HG02884 (cell line): ENCODE results near the gene SELENOV.

Experiments used
- ATAC-seq: cut with Tn5 transposase; IDR thresholded peaks from one replicate; pipeline ENCODE4 v1.9.1; 2021; ENCODE audit warnings: mild to moderate bottlenecking, moderate library complexity; ENCODE audit not compliant: unreplicated experiment

Gene SELENOV

GRCh38 chr19:39518458-39518857 lies 3.5 kb downstream of the SELENOV start:
- ATAC-seq: no peak

- no peak for ATAC-seq
These were observed 4.0 kb downstream of the SELENOV start for GRCh38 chr19:39518975-39519374.

GRCh38 chr19:39520541-39521484 lies 5.9 kb downstream of the SELENOV start:
- ATAC-seq: no peak

DNA sequence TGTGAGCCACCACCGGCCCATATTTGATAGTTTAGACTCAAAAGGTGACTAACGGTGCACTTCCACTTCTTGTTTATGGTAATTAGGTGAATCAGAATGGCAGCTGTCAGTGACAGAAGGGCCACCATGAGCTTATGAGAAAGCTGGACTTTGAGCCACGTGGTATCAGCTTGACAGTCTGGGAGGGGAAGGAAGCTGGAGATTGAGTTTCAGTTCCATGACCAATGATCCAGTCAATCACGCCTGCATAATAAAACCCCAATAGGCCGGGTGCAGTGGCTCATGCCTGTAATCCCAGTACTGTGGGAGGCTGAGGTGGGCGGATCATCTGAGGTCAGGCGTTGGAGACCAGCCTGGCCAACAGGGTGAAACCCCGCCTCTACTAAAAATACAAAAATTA lies 9.6 kb downstream of the SELENOV start:
- no peak for ATAC-seq

DNA sequence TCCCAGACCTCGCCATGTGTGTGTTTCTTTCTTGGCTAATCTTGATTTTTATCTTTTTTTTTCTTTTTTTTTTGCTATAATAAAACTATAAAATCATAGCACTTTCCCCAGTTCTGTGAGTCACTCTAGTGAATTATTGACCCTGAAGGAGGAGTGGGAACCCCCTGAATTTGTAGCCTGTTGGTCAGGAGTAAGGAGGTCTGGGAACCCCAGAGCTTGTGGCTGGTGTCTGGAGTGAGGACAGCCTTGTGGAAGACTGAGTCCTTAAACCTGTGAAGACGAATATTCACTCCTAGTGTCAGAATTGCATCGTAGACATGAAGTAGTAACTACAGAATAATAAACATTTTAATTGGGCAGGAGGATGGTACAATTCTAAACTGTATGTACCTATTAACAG lies 10.3 kb downstream of the SELENOV start:
- no peak for ATAC-seq

GRCh38 chr19:39531834-39532232 lies 16.9 kb downstream of the SELENOV start:
- no peak for ATAC-seq

DNA sequence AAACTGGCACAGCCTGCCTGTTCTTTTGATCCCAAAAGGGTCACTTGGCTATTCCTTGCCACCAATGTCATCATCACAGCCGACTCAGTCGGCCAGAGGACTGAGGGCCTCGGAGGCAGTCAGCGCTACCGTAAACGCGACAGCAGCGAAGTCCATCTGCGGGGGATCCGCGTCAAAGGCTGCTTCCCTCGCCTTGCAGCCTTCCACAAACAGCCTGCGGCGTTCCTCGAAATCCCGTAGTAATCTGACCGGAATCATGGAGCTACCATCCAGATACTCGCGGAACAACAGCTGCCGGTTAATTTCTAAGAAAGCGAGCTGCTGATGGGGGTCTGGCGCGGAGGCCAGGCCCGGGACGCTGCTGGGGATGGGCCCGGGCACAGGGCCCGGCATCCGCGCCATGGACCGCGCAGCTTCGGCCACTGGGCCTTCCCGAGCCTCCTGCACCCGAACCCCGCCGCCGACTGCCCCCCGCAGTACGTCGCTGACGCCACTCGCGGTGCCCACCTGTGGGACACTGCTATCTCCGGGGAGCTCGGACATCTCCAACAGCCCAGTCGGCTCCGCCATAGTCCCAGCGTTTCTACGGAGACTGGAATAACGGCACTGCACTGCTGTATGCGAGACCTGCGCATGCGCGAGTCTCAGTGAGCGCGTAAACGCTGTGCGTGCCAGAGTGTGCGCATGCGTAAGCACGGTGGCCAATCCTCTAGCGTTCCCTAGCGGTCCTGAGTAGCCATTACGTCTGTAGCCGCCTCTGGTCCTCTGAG lies 17.5 kb downstream of the SELENOV start, which contains the start of gene EID2B:
EID2B (minus strand) TSS at position 620 of the 770 bp plus-strand sequence; CDS start at position 570, 50 bp downstream.
- ATAC-seq: peak; percentile 84

DNA sequence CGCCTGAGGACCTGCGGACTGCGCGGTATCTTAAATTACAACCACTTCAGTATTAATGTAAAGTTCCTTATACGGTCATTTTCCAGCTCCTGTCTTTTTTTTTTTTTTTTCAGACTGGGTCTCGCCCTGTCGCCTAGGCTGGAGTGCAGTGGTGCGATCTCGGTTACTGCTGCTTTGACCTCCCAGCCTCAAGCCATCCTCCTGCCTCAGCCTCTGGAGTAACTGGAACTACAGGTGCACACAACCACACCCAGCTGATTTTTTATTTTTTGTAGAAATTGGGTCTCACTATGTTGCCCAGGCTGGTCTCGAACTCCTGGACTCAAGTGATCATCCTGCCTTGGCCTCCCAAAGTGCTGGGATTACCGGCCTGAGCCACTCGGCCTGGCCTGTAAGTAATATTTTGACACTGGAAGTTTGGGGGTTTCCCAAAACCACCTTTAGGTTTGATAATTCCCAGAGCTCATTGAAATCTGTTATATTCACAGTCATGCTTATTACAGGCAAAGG lies 18.1 kb downstream of the SELENOV start:
- ATAC-seq: no peak

- no peak for ATAC-seq
These were observed 18.9 kb downstream of the SELENOV start for GRCh38 chr19:39533791-39534190.

- ATAC-seq: no peak
These were observed 24.2 kb downstream of the SELENOV start for GRCh38 chr19:39539165-39539517.

DNA sequence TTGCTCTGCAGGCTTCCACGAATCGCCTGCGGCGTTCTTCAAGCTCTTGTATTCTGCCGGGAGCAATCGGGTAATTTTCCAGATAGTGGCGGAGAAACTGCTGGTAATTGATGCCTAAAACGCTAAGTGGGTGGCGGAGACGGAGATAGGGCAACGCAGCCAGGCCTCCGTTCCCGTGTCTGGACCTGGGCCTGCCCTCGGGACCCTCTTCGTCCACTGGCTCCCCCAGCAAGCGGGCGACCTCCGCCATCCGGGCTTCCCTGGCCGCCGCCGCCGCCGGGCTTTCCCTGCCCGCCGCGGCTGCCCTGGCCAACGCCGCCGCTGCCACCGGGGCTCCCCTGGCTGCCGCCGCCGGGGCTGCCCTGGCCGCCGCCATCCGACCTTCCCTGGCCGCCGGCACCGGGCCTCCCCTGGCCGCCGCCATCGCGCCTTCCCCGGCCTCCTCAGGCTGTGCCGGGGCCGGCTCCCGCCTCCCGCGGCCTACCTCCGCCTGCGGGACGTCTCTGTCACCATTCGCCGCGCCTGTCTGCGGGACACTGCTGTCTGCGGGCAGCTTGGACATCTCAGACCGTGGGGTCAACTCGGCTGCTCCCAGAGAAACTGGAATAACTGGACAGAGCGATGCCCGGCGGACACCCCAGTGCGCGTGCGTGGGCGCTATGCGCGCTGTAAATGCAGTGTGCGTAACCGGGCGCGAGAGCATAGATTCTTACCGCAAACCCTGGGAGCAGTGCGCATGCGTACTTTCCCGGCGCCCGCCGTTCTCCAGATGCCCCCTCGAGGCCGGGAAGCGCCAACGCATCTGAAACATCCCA lies 24.8 kb downstream of the SELENOV start, which contains the start of gene EID2:
EID2 (minus strand) TSS at position 644 of the 815 bp plus-strand sequence; CDS start at position 562, 82 bp downstream.
- ATAC-seq: peak; percentile 80

GRCh38 chr19:39540333-39540673 lies 25.4 kb downstream of the SELENOV start:
- no peak for ATAC-seq

DNA sequence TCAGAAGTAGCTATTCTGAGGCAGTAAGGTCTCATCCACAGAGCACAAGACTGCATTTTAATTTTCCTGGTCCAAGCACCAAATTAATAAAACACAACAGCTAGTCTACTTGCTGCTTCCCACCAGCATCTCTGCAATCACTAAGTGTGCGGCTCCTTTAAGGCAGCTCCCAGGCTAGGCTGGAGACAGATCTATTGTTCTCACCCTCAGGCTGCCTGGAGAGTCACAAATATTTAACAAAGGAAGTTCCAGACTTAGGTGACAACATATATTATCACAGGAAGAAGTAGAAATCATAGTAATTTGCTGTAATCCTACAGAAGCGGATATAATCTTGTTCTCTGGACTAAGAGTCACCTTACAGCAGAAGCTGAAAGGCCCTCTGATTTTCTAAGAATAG lies 27.3 kb downstream of the SELENOV start:
- no peak for ATAC-seq

GRCh38 chr19:39543477-39543857 lies 28.5 kb downstream of the SELENOV start:
- no peak for ATAC-seq

GRCh38 chr19:39544226-39544903 lies 29.4 kb downstream of the SELENOV start:
- no peak for ATAC-seq

DNA sequence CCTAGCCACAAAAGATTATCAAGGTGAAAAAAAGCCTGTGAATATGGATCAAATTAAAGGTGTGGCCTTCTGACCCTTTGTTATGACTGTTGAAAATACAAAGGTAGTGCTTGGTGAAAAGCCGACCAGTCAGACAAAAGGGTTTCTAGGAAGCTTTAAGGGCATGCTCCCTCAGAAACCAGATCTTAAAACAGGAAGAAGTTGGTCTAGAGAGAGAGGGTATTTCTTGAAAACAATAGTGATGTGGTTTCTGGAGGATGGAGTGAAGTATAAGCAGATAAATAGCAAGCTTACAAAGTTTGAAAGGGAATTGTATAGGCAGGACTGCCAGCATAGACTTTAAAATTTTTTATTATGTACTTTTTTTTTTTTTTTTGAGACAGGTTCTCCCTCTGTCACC lies 30.0 kb downstream of the SELENOV start:
- no peak for ATAC-seq

DNA sequence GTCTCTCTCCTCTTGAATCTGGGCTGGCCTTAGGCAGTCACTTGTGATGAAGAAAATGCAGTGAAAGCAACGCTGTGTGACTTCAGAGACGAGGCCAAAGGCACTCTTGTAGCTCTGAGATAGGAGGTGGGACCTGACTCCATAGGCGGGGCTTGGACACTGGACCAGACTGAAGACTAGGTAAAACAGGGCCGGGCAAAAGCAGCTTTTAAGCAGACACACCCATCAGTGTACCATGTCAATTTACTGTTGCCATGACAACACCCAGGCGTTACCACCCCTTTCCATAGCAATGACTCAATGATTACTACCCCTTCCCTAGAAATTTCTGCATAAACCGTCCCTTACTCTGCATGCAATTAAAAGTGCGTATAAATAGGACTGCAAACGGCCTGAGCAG lies 31.7 kb downstream of the SELENOV start:
- no peak for ATAC-seq

DNA sequence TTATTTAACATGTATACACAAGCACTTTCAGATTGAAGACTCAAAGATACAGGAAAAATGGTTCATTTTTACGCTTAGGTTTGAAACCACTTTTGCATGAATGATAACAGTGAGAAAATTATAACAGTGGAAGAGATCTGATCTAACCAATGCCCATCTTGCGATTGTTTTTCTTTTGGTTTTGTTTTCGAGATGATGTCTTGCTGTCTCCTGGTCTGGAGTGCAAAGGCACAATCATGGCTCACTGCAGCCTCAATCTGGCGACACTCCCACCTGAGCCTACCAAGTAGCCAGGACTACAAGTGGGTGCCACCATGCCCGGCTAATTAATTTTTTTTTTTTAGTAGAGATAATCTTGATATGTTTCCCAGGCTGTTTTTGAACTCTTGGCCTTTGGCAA lies 35.3 kb downstream of the SELENOV start:
- no peak for ATAC-seq

- ATAC-seq: no peak
These were observed 38.2 kb downstream of the SELENOV start for GRCh38 chr19:39553082-39553652.
